HCT116 (cell line): ENCODE data around the gene PTPRZ1.

Experiments used
- CTCF ChIP-seq, 3 experiments: fragments of 200-600 bp in 1 of 3; sonication (generic) in 1 of 3; IDR thresholded peaks in 2 of 3; conservative IDR thresholded peaks in 1 of 3; 2 replicates each; pipeline ENCODE4 v1.5.1; 2012 to 2017; ENCODE audit warnings: low read depth in 2 of 3, low read length in 2 of 3, antibody characterized with exemption in 1 of 3, borderline replicate concordance in 1 of 3, control low read depth in 1 of 3, mild to moderate bottlenecking in 1 of 3, mixed read lengths in 1 of 3, mixed run types in 1 of 3, moderate library complexity in 1 of 3; ENCODE audit not compliant: insufficient read depth in 1 of 3
- EZH2 ChIP-seq: fragments of 200-600 bp; sonication (generic); IDR thresholded peaks from 2 replicates; pipeline ENCODE4 v1.6.1; 2017; ENCODE audit warnings: antibody characterized with exemption, mixed run types
- POLR2A ChIP-seq: IDR thresholded peaks from 2 replicates; pipeline ENCODE4 v1.7.0; 2011; ENCODE audit warnings: borderline replicate concordance; ENCODE audit not compliant: insufficient read depth, insufficient read length; ENCODE audit errors: extremely low read depth

DNA sequence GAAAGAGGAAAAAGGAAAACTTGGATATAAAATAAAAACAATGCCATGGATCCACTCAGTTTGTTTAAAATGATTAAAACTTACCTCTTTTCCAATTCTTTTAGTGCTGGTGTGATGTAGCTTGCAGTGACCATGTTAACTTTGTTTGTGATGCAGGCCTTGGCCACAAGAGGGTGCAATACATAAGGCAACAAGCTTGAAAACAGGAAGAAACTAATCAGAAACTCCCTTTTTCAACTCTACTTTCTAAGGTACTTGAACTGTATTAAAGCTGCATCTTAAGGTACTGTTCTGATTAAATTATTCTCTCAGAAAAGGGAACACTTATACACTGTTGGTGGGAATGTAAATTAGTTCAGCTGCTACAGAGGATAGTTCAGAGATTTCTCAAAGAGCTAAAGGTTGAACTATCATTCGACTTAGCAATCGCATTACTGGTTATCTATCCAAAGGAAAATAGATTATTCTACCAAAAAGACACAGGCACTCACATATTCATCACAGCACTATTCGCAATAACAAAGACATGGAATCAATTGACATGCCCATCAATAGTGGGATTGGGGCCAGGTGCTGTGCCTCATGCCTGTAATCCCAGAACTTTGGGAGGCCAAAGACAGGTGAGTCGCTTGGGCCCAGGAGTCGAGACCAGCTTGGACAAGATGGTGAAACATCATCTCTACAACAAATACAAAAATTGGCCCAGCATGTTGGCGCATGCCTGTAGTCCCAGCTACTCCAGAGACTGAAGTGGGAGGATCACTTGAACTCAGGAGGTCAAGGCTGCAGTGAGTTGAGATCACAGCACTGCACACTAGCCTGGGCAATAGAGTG lies 220.2 kb downstream of the PTPRZ1 start:
- no peak for TF ChIP-seq POLR2A
- peak; percentile 50 to 91 (median 90) for TF ChIP-seq CTCF (IDR thresholded peaks at IDR 0.05 in 2 of 3, conservative IDR thresholded peaks at IDR 0.05 in 1 of 3; ENCODE audit: borderline replicate concordance in 1 of 3, insufficient read depth in 1 of 3, low read depth in 2 of 3, low read length in 2 of 3)
- no peak for TF ChIP-seq EZH2
